Heart right ventricle (tissue), 16 donors: ENCODE data around the gene C17orf100. TPM values are rescaled to one million over a fixed set of nuclear protein-coding genes. Genes with fewer than 3 reads are reported as not detected.

Experiments
- ATAC-seq, 8 donors: fragments of 200-7000 bp; cut with Tn5 transposase; one replicate each; pipeline ENCODE4 v1.9.1; 2020; ENCODE audit warnings: mild to moderate bottlenecking in 8 of 8, moderate library complexity in 8 of 8, moderate number of reproducible peaks in 1 of 8
- DNase-seq, 2 donors: peaks; one replicate each; pipeline ENCODE4 v3.0.0-alpha.2; 2020
- H3K27ac ChIP-seq, 10 donors: fragments of 200-600 bp; sonication (generic) in 2 of 10; one replicate each; pipeline versions ENCODE4 v1.5.0 to v1.8.0; 2020 to 2022; ENCODE audit warnings: mild to moderate bottlenecking in 3 of 10
- H3K27me3 ChIP-seq, 7 donors: fragments of 200-600 bp; one replicate each; pipeline ENCODE4 v1.8.0; 2021 to 2022; ENCODE audit warnings: mild to moderate bottlenecking in 2 of 7
- H3K36me3 ChIP-seq, 9 donors: fragments of 200-600 bp; sonication (generic) in 1 of 9; one replicate each; pipeline versions ENCODE4 v1.5.0 to v1.8.0; 2020 to 2022; ENCODE audit warnings: mild to moderate bottlenecking in 2 of 9
- H3K4me1 ChIP-seq, 9 donors: fragments of 200-600 bp; sonication (generic) in 1 of 9; one replicate each; pipeline versions ENCODE4 v1.5.0 to v1.8.0; 2020 to 2022; ENCODE audit warnings: mild to moderate bottlenecking in 4 of 9
- H3K4me3 ChIP-seq, 10 donors: fragments of 200-600 bp; sonication (generic) in 2 of 10; one replicate each; pipeline versions ENCODE4 v1.5.0 to v1.8.0; 2020 to 2022; ENCODE audit warnings: mild to moderate bottlenecking in 7 of 10, moderate library complexity in 2 of 10
- H3K9me3 ChIP-seq, 11 donors: fragments of 200-600 bp in 10 of 11; sonication (generic) in 2 of 11; one replicate each; pipeline versions ENCODE4 v1.5.0 to v1.8.0; 2013 to 2022; ENCODE audit warnings: mild to moderate bottlenecking in 2 of 11, control low read depth in 1 of 11, moderate library complexity in 1 of 11
- CTCF ChIP-seq, 9 donors: fragments of 200-600 bp; sonication (generic) in 2 of 9; IDR thresholded peaks; one replicate each; pipeline versions ENCODE4 v1.5.0 to v1.8.0; 2021 to 2022; ENCODE audit warnings: antibody characterized with exemption in 9 of 9, mild to moderate bottlenecking in 5 of 9, moderate library complexity in 1 of 9
- WGBS, 2 donors: extraction: QIAGEN DNeasy Blood & Tissue Kit; methylation state at CpG; one replicate each; pipeline ENCODE4 v1.1.7; 2013; ENCODE audit warnings: inconsistent platforms in 1 of 2; 5-methylcytosine and 5-hydroxymethylcytosine counted together
- intact Hi-C, 10 donors: fragments of 100-400 bp; cut with DNase I; formaldehyde crosslinking; loops; one replicate each; pipeline versions ENCODE4 v1.11.1 to v1.14.2; 2022
- long read RNA-seq, 3 donors: library from polyadenylated mRNA; unstranded; transcript quantifications; one replicate each; pipeline ENCODE4 v2.0.0, GENCODE V29; 2020 to 2021
- polyA plus RNA-seq, 2 donors: library from polyadenylated mRNA; stranded (reverse); fragments of 200-250 nt; gene quantifications; one replicate each; pipeline ENCODE4 v1.2.3, GENCODE V29; 2013
- total RNA-seq, 10 donors: library from RNA; stranded (reverse); fragmentation: NEBNext Ultra II Directional in 3 of 10; extraction: Animal tissue kit (Norgen Biotek cat#: 25700) in 3 of 10; gene quantifications; one replicate each; pipeline versions ENCODE4 v1.2.1 to v1.2.4, GENCODE V29; 2021 to 2023
- donor health status: Arrhythmogenic right ventricular cardiomyopathy.
- donor health status: ischemic (EF 13 %, LVEDD 7.1; RV severe dilation, severe dysfunction).
- donor health status: healthy with polysubstance abuse.
- donor health status: DM: no; HTN: yes; CAD: no.
- donor health status: DM: no; HTN: no; CAD: no.
- donor health status: ischemic (EF 25% LVEDD 6.9; RV normal size, moderate dysfunction).
- donor health status: ischemic (EF 25% LVEDD 5.7; RV mildly dilated, moderate dysfunction).
- donor health status: healthy.
- donor health status: DM: yes; HTN: yes; CAD: no.
- donor health status: Ischemic cardiomyopathy.
- donor health status: ischemic (EF 35%, LVEDD 5.7; RV mildly dilated, moderate dysfunction).
- donor health status: nonischemic (EF 11% LVEDD 7.7; RV severe dilation, severe dysfunction).
- donor health status: DM: yes; HTN: yes; CAD: no.
- donor health status: PGD.
- donor health status: ischemic (EF 29% LVEDD 5.4; RV normal size, mild dysfunction).
- donor health status: nonischemic (EF 23%, LVEDD 6.1; RV moderate dilation, normal function).

The C17orf100 gene
- total RNA-seq (1 to 10 TPM in 1 of 10 donors, under 1 TPM in 8, not detected in 1; 0.30 to 1.2 (median 0.57) TPM), polyA plus RNA-seq (1 to 10 TPM in 1 of 2 donors, under 1 TPM in 1; 0.99 to 1.4 TPM)
- long read RNA-seq, donor 1, partial matches to known transcripts: 0 of 2 reads
- long read RNA-seq, donor 1, other reads (novel, unspliced or antisense): 0 of 2 reads
- long read RNA-seq, donor 2, partial matches to known transcripts: 0 of 1 reads
- long read RNA-seq, donor 2, other reads (novel, unspliced or antisense): 0 of 1 reads
- long read RNA-seq, donor 3, transcript C17orf100-201 (1 exons, 1,756 nt): major isoform, 5 of 5 reads
- long read RNA-seq, donor 3, partial matches to known transcripts: 0 of 5 reads
- long read RNA-seq, donor 3, other reads (novel, unspliced or antisense): 0 of 5 reads

GRCh38 chr17:6651354-6651918, at the start of gene C17orf100, which contains the start of gene MED31:
Gene C17orf100, plus strand, starts transcription at chr17:6651762. Its CDS starts 152 bp downstream, at chr17:6651914.
Gene MED31, minus strand, starts transcription at chr17:6651605. Its CDS starts 77 bp downstream, at chr17:6651528.
- Histone ChIP-seq H3K27me3 (peaks cover 0 to 45% (median 24%) of the 10 kb centered on the region in 7 donors), H3K4me3 (peak within 1 kb of the TSS; percentile 54 to 93 (median 72)), H3K9me3 (no peaks in the 10 kb centered on the region), H3K4me1 (peaks cover 8 to 65% (median 40%) of the 10 kb centered on the region in 9 donors), H3K27ac (peak within 1 kb of the TSS; percentile 32 to 93 (median 74)), H3K36me3 (peaks cover 0 to 39% (median 0%) of the 10 kb centered on the region in 9 donors)
- intact Hi-C loops: loop anchor here in 1 of 10 donors (5.0 kb wide), 1 partner anchor 371 kb away; the partner anchor contains the start of gene BCL6B
- TF ChIP-seq CTCF (IDR thresholded peaks at IDR 0.05): no peak
- DNase-seq: peak; percentile 95 to 97
- 1 to 2% methylated on average over 35 of the region's 35 CpGs for WGBS, 2 donors
- peak; percentile 99 to 100 (median 99) for ATAC-seq

GRCh38 chr17:6602141-6602540, 49.4 kb upstream of the C17orf100 start:
- no peak overlapping the region for H3K27ac ChIP-seq
- ATAC-seq: no peak
- H3K27me3 ChIP-seq: no peaks in the 10 kb centered on the region
- H3K9me3 ChIP-seq: no peaks in the 10 kb centered on the region
- peaks cover 0 to 93% (median 19%) of the 10 kb centered on the region in 9 donors for H3K36me3 ChIP-seq
- no peak for DNase-seq
- peaks cover 0 to 29% (median 3%) of the 10 kb centered on the region in 9 donors for H3K4me1 ChIP-seq
- no peak for TF ChIP-seq CTCF (IDR thresholded peaks at IDR 0.05)
- intact Hi-C loops: loop anchor here in 1 of 10 donors (10.0 kb wide), 2 partner anchors 63 to 127 kb away; no protein-coding TSS in a partner anchor
- H3K4me3 ChIP-seq: no peak overlapping the region
- WGBS, 2 donors: 92 to 94% methylated on average over 2 of the region's 2 CpGs

GRCh38 chr17:6603744-6604325, 47.7 kb upstream of the C17orf100 start:
- 72 to 81% methylated on average over 3 of the region's 3 CpGs for WGBS, 2 donors
- DNase-seq: peak in 1 of 2 donors; percentile 19
- Histone ChIP-seq H3K27ac (no peak overlapping the region), H3K36me3 (peaks cover 0 to 94% (median 33%) of the 10 kb centered on the region in 9 donors), H3K4me3 (no peak overlapping the region), H3K9me3 (no peaks in the 10 kb centered on the region), H3K4me1 (peaks cover 0 to 16% (median 0%) of the 10 kb centered on the region in 9 donors), H3K27me3 (no peaks in the 10 kb centered on the region)
- intact Hi-C loops: loop anchor here in 1 of 10 donors (10.0 kb wide), 2 partner anchors 61 to 129 kb away; no protein-coding TSS in a partner anchor
- ATAC-seq: no peak
- TF ChIP-seq CTCF (IDR thresholded peaks at IDR 0.05): no peak

GRCh38 chr17:6605142-6605541, 46.4 kb upstream of the C17orf100 start:
- 90 to 93% methylated on average over 6 of the region's 6 CpGs for WGBS, 2 donors
- no peak for ATAC-seq
- H3K4me1 ChIP-seq: peaks cover 0 to 9% (median 0%) of the 10 kb centered on the region in 9 donors
- no peak overlapping the region for H3K27ac ChIP-seq
- no peak overlapping the region for H3K4me3 ChIP-seq
- no peaks in the 10 kb centered on the region for H3K9me3 ChIP-seq
- intact Hi-C loops: loop anchor here in 1 of 10 donors (10.0 kb wide), 2 partner anchors 60 to 130 kb away; no protein-coding TSS in a partner anchor
- peaks cover 0 to 94% (median 38%) of the 10 kb centered on the region in 9 donors for H3K36me3 ChIP-seq
- DNase-seq: no peak
- TF ChIP-seq CTCF (IDR thresholded peaks at IDR 0.05): no peak
- no peaks in the 10 kb centered on the region for H3K27me3 ChIP-seq
